ENCODE data around the gene GGT5. TPM values are rescaled to one million over a fixed set of nuclear protein-coding genes. Genes with fewer than 3 reads are reported as not detected.

GGT5 gene
- total RNA-seq, 1 experiment from 2014 or later = 0.20 TPM

DNA sequence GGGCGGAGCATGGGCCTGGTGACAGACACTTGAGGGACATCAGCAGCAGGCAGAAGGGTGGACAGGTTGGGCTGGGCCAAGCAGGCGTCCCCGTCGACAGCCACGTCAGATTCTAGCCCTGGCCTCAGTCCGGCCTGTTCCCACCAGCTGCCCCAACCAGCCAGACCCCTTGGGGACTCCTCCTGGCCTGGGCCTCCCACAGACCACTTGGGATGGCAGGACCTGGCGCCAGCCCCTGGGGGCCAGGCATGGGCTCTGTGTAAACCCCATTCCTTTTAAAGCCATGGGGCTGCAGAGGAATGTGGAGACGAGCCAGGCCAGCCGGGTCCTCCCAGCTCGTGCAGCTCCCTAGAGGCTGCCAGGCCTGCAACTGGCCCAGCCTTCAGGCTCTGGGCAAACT is 68.3 kb downstream of the GGT5 start (continued):
- TF ChIP-seq, protein P1, sequence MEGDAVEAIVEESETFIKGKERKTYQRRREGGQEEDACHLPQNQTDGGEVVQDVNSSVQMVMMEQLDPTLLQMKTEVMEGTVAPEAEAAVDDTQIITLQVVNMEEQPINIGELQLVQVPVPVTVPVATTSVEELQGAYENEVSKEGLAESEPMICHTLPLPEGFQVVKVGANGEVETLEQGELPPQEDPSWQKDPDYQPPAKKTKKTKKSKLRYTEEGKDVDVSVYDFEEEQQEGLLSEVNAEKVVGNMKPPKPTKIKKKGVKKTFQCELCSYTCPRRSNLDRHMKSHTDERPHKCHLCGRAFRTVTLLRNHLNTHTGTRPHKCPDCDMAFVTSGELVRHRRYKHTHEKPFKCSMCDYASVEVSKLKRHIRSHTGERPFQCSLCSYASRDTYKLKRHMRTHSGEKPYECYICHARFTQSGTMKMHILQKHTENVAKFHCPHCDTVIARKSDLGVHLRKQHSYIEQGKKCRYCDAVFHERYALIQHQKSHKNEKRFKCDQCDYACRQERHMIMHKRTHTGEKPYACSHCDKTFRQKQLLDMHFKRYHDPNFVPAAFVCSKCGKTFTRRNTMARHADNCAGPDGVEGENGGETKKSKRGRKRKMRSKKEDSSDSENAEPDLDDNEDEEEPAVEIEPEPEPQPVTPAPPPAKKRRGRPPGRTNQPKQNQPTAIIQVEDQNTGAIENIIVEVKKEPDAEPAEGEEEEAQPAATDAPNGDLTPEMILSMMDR (IDR thresholded peaks at IDR 0.05) = no peak
- TF ChIP-seq, protein P2, sequence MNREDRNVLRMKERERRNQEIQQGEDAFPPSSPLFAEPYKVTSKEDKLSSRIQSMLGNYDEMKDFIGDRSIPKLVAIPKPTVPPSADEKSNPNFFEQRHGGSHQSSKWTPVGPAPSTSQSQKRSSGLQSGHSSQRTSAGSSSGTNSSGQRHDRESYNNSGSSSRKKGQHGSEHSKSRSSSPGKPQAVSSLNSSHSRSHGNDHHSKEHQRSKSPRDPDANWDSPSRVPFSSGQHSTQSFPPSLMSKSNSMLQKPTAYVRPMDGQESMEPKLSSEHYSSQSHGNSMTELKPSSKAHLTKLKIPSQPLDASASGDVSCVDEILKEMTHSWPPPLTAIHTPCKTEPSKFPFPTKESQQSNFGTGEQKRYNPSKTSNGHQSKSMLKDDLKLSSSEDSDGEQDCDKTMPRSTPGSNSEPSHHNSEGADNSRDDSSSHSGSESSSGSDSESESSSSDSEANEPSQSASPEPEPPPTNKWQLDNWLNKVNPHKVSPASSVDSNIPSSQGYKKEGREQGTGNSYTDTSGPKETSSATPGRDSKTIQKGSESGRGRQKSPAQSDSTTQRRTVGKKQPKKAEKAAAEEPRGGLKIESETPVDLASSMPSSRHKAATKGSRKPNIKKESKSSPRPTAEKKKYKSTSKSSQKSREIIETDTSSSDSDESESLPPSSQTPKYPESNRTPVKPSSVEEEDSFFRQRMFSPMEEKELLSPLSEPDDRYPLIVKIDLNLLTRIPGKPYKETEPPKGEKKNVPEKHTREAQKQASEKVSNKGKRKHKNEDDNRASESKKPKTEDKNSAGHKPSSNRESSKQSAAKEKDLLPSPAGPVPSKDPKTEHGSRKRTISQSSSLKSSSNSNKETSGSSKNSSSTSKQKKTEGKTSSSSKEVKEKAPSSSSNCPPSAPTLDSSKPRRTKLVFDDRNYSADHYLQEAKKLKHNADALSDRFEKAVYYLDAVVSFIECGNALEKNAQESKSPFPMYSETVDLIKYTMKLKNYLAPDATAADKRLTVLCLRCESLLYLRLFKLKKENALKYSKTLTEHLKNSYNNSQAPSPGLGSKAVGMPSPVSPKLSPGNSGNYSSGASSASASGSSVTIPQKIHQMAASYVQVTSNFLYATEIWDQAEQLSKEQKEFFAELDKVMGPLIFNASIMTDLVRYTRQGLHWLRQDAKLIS (CRISPR knock-in tag; IDR thresholded peaks at IDR 0.05; ENCODE audit: borderline replicate concordance) = no peak
- TF ChIP-seq TEAD1 (CRISPR knock-in tag; IDR thresholded peaks at IDR 0.05) (no peak), NFATC4 (CRISPR knock-in tag; IDR thresholded peaks at IDR 0.05) (no peak), TEAD4 (CRISPR knock-in tag; IDR thresholded peaks at IDR 0.05) (no peak)
- TF ChIP-seq, protein P3, sequence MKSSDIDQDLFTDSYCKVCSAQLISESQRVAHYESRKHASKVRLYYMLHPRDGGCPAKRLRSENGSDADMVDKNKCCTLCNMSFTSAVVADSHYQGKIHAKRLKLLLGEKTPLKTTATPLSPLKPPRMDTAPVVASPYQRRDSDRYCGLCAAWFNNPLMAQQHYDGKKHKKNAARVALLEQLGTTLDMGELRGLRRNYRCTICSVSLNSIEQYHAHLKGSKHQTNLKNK (CRISPR knock-in tag; IDR thresholded peaks at IDR 0.05) = no peak

DNA sequence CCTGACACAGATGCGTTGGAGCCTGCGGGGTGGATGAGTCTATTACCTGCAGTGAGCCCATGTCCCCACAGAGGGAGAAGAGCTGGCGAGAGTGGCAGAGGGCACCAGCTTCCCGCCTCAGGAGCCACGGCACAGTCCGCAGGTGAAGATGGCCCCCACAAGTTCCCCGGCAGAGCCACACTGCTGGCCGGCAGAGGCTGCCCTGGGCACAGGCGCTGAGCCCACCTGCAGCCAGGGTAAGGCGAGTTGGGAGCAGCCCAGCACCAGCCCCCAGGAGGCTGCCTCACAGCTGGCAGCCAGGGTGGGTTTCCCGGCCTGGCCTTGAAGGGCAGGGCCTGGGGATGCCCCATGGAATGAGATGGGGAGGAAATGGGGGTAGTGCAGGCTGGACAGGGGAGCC is 68.8 kb downstream of the GGT5 start:
- no peak for DNase-seq (ENCODE audit: low spot score)
- Mint-ChIP-seq H3K4me1 (peaks cover 3% of the 10 kb centered on the region; the same call in 1 of the 2 replicates), H3K27ac (no peak overlapping the region), H3K36me3 (peaks cover 8% of the 10 kb centered on the region; the same call in 1 of the 2 replicates), H3K4me3 (no peak overlapping the region), H3K9me3 (no peaks in the 10 kb centered on the region), H3K27me3 (ENCODE audit: low read depth) (no peaks in the 10 kb centered on the region)
- TF ChIP-seq NFATC4 (CRISPR knock-in tag; IDR thresholded peaks at IDR 0.05) (no peak), SMAD3 (CRISPR knock-in tag; IDR thresholded peaks at IDR 0.05; ENCODE audit: borderline replicate concordance) (no peak), GABPB1 (CRISPR knock-in tag; IDR thresholded peaks at IDR 0.05) (no peak), PRRX2 (CRISPR knock-in tag; IDR thresholded peaks at IDR 0.05) (no peak), MXD4 (CRISPR knock-in tag; IDR thresholded peaks at IDR 0.05; ENCODE audit: borderline replicate concordance) (no peak), ZBTB21 (CRISPR knock-in tag; IDR thresholded peaks at IDR 0.05; ENCODE audit: borderline replicate concordance) (no peak), IRF2 (CRISPR knock-in tag; IDR thresholded peaks at IDR 0.05; ENCODE audit: borderline replicate concordance, low read depth) (no peak), CREB1 (CRISPR knock-in tag; IDR thresholded peaks at IDR 0.05) (no peak)
- TF ChIP-seq, protein P4, sequence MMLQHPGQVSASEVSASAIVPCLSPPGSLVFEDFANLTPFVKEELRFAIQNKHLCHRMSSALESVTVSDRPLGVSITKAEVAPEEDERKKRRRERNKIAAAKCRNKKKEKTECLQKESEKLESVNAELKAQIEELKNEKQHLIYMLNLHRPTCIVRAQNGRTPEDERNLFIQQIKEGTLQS (CRISPR knock-in tag; conservative IDR thresholded peaks at IDR 0.05) = no peak
- TF ChIP-seq, protein P5, sequence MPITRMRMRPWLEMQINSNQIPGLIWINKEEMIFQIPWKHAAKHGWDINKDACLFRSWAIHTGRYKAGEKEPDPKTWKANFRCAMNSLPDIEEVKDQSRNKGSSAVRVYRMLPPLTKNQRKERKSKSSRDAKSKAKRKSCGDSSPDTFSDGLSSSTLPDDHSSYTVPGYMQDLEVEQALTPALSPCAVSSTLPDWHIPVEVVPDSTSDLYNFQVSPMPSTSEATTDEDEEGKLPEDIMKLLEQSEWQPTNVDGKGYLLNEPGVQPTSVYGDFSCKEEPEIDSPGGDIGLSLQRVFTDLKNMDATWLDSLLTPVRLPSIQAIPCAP (CRISPR knock-in tag; IDR thresholded peaks at IDR 0.05) = no peak
- TF ChIP-seq, protein P6, sequence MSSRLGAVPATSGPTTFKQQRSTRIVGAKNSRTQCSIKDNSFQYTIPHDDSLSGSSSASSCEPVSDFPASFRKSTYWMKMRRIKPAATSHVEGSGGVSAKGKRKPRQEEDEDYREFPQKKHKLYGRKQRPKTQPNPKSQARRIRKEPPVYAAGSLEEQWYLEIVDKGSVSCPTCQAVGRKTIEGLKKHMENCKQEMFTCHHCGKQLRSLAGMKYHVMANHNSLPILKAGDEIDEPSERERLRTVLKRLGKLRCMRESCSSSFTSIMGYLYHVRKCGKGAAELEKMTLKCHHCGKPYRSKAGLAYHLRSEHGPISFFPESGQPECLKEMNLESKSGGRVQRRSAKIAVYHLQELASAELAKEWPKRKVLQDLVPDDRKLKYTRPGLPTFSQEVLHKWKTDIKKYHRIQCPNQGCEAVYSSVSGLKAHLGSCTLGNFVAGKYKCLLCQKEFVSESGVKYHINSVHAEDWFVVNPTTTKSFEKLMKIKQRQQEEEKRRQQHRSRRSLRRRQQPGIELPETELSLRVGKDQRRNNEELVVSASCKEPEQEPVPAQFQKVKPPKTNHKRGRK (CRISPR knock-in tag; IDR thresholded peaks at IDR 0.05; ENCODE audit: borderline replicate concordance) = no peak
- TF ChIP-seq, protein P7, sequence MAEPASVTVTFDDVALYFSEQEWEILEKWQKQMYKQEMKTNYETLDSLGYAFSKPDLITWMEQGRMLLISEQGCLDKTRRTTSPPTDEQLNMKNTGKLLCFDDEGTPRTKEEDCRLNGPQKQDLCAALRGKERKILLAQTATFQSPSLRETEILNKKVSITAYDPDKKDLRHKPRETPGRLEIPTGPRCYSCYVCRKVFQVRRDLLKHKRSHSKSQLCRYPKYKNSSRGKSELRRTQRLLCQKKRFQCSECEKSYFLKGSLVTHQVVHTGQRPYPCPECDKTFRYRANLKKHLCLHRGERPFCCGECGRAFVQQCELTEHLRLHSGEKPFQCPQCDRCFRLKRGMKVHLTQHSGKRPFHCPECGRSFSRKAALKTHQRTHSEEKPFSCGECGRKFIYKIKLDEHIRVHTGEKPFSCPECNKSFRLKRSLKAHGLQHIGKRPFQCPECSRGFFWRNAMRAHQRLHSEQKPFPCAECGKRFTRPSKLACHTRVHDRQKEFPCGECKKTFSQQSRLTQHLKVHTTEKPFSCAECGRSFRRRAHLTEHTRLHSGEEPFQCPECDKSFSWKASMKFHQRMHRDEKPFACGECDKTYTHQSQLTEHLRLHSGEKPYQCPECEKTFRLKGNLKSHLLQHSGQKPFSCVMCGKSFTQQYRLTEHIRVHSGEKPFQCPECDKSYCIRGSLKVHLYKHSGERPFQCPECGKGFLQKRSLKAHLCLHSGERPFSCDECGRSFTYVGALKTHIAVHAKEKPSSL (CRISPR knock-in tag; conservative IDR thresholded peaks at IDR 0.05) = no peak
- ATAC-seq = no peak
- ChIA-PET POLR2A (no interaction called here), CTCF (interaction anchor here (1.2 to 5.0 kb wide), 10 partner anchors 11 to 88 kb away, joined by 3 to 96 read pairs (median 22); no protein-coding TSS in a partner anchor)

Measured in WTC11 (cell line).